Measurements from ENCODE around the gene FAM217A. TPM values are rescaled to one million over a fixed set of nuclear protein-coding genes. Genes with fewer than 3 reads are reported as not detected.
"Not testable (repeated sequence)": the region's sequence is repeated elsewhere in the genome, so short reads cannot be mapped to it uniquely, and the experiment has no call there.

The FAM217A gene
- total RNA-seq, 3 donors from 2014 or later (not counting 1 experiment from before 2014, with no cell fraction given), result not detected

- no peak overlapping the region for H3K4me3 ChIP-seq (ENCODE audit: low read length)
- peaks cover 21% of the 10 kb centered on the region for H3K36me3 ChIP-seq (ENCODE audit: control insufficient read depth, insufficient read depth, low read length)
- H3K9me3 ChIP-seq (ENCODE audit: control insufficient read depth, insufficient read depth, low read length), result no peaks in the 10 kb centered on the region
- intact Hi-C loops (cut with micrococcal nuclease), result no loop called here
- TF ChIP-seq, protein P1, sequence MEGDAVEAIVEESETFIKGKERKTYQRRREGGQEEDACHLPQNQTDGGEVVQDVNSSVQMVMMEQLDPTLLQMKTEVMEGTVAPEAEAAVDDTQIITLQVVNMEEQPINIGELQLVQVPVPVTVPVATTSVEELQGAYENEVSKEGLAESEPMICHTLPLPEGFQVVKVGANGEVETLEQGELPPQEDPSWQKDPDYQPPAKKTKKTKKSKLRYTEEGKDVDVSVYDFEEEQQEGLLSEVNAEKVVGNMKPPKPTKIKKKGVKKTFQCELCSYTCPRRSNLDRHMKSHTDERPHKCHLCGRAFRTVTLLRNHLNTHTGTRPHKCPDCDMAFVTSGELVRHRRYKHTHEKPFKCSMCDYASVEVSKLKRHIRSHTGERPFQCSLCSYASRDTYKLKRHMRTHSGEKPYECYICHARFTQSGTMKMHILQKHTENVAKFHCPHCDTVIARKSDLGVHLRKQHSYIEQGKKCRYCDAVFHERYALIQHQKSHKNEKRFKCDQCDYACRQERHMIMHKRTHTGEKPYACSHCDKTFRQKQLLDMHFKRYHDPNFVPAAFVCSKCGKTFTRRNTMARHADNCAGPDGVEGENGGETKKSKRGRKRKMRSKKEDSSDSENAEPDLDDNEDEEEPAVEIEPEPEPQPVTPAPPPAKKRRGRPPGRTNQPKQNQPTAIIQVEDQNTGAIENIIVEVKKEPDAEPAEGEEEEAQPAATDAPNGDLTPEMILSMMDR (IDR thresholded peaks at IDR 0.05), result no peak
- H3K27me3 ChIP-seq (ENCODE audit: control insufficient read depth, insufficient read depth, low read length), result no peaks in the 10 kb centered on the region
- no peaks in the 10 kb centered on the region for H3K9me3 Mint-ChIP-seq
- no peak overlapping the region for H3K27ac Mint-ChIP-seq
- H3K27me3 Mint-ChIP-seq (ENCODE audit: low read depth in 2 of 2), result peaks cover 0 to 15% of the 10 kb centered on the region in 2 donors
- H3K27ac ChIP-seq (ENCODE audit: low read length), result no peak overlapping the region
- DNase-seq, result no peak
- no peaks in the 10 kb centered on the region for H3K4me1 Mint-ChIP-seq
- H3K4me3 Mint-ChIP-seq, result no peak overlapping the region
- peaks cover 24% of the 10 kb centered on the region for H3K36me3 Mint-ChIP-seq
- no peaks in the 10 kb centered on the region for H3K4me1 ChIP-seq (ENCODE audit: control insufficient read depth, insufficient read depth, low read length)
- no peak for ATAC-seq
Observed at GRCh38 chr6:4113649-4114048, 34.7 kb upstream of the FAM217A start.

DNA sequence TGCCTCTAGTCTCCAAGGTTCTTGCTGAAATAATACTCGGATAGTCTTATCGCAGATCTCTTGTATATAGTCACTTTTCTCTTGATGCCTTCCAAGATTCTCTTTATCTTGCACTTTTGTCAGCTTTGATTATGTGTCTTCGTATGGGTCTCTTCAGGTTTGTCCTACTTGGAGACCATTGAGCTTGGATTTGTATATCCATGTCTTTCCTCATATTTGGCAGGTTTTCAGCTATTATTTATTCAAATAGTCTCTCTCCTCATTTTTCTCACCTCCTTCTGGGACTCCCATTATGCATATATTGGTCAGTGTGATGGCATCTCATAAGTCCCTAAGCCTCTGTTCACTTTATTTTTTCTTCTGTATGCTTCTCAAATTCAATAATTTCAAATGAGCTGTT lies 33.4 kb upstream of the FAM217A start:
- Mint-ChIP-seq H3K9me3 (no peaks in the 10 kb centered on the region), H3K4me3 (no peak overlapping the region), H3K4me1 (no peaks in the 10 kb centered on the region), H3K27ac (no peak overlapping the region), H3K27me3 (ENCODE audit: low read depth in 2 of 2) (peaks cover 0 to 15% of the 10 kb centered on the region in 2 donors), H3K36me3 (peaks cover 22% of the 10 kb centered on the region)
- H3K4me1 ChIP-seq (ENCODE audit: control insufficient read depth, insufficient read depth, low read length), result no peaks in the 10 kb centered on the region
- ATAC-seq, result no peak
- no peak overlapping the region for H3K27ac ChIP-seq (ENCODE audit: low read length)
- 98% methylated on average over 3 of the region's 3 CpGs for WGBS (ENCODE audit: insufficient coverage)
- no peaks in the 10 kb centered on the region for H3K27me3 ChIP-seq (ENCODE audit: control insufficient read depth, insufficient read depth, low read length)
- H3K36me3 ChIP-seq (ENCODE audit: control insufficient read depth, insufficient read depth, low read length), result peaks cover 17% of the 10 kb centered on the region
- no peak for DNase-seq
- no peak overlapping the region for H3K4me3 ChIP-seq (ENCODE audit: low read length)
- H3K9me3 ChIP-seq (ENCODE audit: control insufficient read depth, insufficient read depth, low read length), result no peaks in the 10 kb centered on the region
- intact Hi-C loops (cut with micrococcal nuclease), result no loop called here
- TF ChIP-seq, protein P1 (IDR thresholded peaks at IDR 0.05), result no peak

- H3K4me1 Mint-ChIP-seq; H3K27me3 ChIP-seq (ENCODE audit: control insufficient read depth, insufficient read depth, low read length); H3K27ac Mint-ChIP-seq; H3K27ac ChIP-seq (ENCODE audit: low read length); DNase-seq; H3K36me3 ChIP-seq (ENCODE audit: control insufficient read depth, insufficient read depth, low read length); H3K4me3 Mint-ChIP-seq; H3K9me3 ChIP-seq (ENCODE audit: control insufficient read depth, insufficient read depth, low read length); H3K4me3 ChIP-seq (ENCODE audit: low read length); intact Hi-C loops (cut with micrococcal nuclease); H3K4me1 ChIP-seq (ENCODE audit: control insufficient read depth, insufficient read depth, low read length); H3K9me3 Mint-ChIP-seq: not testable (repeated sequence)
- peak in 2 of 3 donors; percentile 41 to 42 for ATAC-seq
- WGBS (ENCODE audit: insufficient coverage), result 28% methylated on average over 3 of the region's 4 CpGs
- Mint-ChIP-seq H3K27me3 (ENCODE audit: low read depth in 2 of 2) (peaks cover 4 to 33% of the 10 kb centered on the region in 2 donors), H3K36me3 (peaks cover 11% of the 10 kb centered on the region)
Observed at GRCh38 chr6:4109363-4109815, 30.5 kb upstream of the FAM217A start.

DNA sequence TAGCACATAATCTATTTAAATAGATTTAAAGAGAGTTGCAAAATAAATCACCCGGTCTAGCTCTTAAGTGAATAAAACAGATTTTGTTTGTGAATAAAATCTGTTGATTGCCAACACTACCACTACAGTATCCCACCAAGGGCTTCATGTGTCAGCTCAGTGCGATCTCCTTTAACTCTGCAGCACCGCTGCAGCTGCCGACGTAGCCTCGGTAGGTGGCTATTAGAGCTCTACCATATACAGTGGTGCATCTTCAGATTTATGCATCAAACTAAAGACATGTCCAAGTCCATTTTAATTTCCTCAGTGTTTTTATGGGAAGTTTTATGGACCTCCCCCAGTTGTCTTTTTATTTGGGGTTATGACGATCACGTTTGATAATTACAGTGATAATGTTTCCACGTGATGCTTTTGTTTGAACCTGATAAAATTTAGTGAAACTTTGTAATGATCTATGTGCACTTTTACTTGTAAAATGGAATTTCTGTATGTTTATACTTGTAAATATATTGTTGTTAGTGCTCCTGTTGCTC lies 29.7 kb upstream of the FAM217A start:
- no peak for ATAC-seq
- Mint-ChIP-seq H3K9me3 (no peaks in the 10 kb centered on the region), H3K27me3 (ENCODE audit: low read depth in 2 of 2) (peaks cover 4 to 28% of the 10 kb centered on the region in 2 donors), H3K27ac (no peak overlapping the region), H3K4me3 (no peak overlapping the region), H3K36me3 (peaks cover 3% of the 10 kb centered on the region), H3K4me1 (no peaks in the 10 kb centered on the region)
- 96% methylated on average over 8 of the region's 9 CpGs for WGBS (ENCODE audit: insufficient coverage)
- H3K27me3 ChIP-seq (ENCODE audit: control insufficient read depth, insufficient read depth, low read length), result no peaks in the 10 kb centered on the region
- TF ChIP-seq, protein P1 (IDR thresholded peaks at IDR 0.05), result no peak
- H3K9me3 ChIP-seq (ENCODE audit: control insufficient read depth, insufficient read depth, low read length), result no peaks in the 10 kb centered on the region
- H3K27ac ChIP-seq (ENCODE audit: low read length), result no peak overlapping the region
- no peaks in the 10 kb centered on the region for H3K4me1 ChIP-seq (ENCODE audit: control insufficient read depth, insufficient read depth, low read length)
- DNase-seq, result no peak
- H3K36me3 ChIP-seq (ENCODE audit: control insufficient read depth, insufficient read depth, low read length), result no peaks in the 10 kb centered on the region
- no peak overlapping the region for H3K4me3 ChIP-seq (ENCODE audit: low read length)
- intact Hi-C loops (cut with micrococcal nuclease), result no loop called here
